COLO668 (cell line): ENCODE results near the gene ATP13A3.

Experiments used
- DNase-seq: peaks from one replicate; lab custom pipeline; 2025; ENCODE audit not compliant: unreplicated experiment; lab: John Stamatoyannopoulos, UW

Gene ATP13A3

GRCh38 chr3:194396539-194396858, 90.3 kb downstream of the ATP13A3 start:
- no peak for DNase-seq

DNA sequence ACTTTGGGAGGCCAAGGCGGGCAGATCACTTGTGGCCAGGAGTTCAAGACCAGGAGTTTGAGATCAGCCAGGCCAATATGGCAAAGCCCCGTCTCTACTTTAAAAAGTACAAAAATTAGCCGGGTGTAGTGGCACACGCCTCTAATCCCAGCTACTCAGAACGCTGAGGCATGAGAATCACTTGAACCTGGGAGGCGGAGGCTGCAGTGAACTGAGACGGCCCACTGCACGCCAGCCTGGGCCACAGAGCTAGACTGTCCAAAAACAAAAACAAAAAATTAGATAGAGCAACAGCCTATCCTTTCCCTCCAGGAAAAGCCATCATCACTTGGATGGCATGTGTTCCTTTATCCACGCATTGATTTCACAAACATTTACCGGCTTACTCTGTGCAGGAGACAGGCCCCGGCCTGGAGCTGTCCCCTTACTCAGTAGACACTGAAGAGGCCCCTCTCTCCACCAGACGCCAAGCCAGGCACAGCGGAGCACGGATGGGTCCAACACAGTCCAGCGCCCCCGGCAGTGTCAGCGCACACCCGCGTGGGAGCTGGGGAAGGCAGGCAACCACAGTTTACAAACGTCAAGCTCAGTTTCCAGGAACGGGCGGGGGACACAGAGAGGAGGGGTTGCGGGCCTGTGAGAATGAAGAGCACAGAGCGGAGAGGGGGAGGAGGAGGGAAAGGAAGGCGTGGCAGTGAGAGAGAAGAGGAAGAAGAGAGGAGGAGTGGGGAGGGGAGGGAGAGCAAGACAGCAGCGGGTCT, 90.8 kb downstream of the ATP13A3 start:
- DNase-seq, result no peak

- no peak for DNase-seq
Measured at GRCh38 chr3:194395212-194395611, 91.6 kb downstream of the ATP13A3 start.

GRCh38 chr3:194392576-194392975, 94.2 kb downstream of the ATP13A3 start:
- no peak for DNase-seq

DNA sequence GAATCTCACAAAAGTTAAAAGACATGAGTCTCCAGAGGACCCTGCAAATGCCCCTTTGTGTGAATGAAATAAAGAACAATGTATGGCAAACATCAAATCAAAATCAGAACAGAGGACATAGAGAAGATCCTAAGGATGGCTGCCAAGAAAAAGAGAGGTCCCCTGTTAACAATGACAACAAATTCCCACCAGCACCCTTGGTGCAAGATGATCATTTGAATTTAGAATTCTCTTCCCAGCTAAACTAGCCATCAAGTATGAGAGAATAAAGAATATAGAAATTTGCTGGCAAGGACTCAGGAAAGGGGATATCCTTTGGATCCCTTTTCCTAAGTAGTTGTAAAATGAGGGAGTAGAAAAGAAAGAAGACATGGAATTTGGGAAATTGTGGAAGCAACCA, 96.0 kb downstream of the ATP13A3 start:
- DNase-seq, result no peak

GRCh38 chr3:194389269-194389668, 97.5 kb downstream of the ATP13A3 start:
- no peak for DNase-seq

GRCh38 chr3:194387926-194388418, 98.8 kb downstream of the ATP13A3 start:
- DNase-seq, result no peak

- no peak for DNase-seq
Measured at GRCh38 chr3:194387276-194387675, 99.5 kb downstream of the ATP13A3 start.

- DNase-seq, result peak; percentile 10
Measured at GRCh38 chr3:194386648-194387047, 100.2 kb downstream of the ATP13A3 start.

GRCh38 chr3:194386066-194386465, 100.7 kb downstream of the ATP13A3 start:
- DNase-seq, result no peak

GRCh38 chr3:194384569-194385001, 102.2 kb downstream of the ATP13A3 start:
- no peak for DNase-seq

DNA sequence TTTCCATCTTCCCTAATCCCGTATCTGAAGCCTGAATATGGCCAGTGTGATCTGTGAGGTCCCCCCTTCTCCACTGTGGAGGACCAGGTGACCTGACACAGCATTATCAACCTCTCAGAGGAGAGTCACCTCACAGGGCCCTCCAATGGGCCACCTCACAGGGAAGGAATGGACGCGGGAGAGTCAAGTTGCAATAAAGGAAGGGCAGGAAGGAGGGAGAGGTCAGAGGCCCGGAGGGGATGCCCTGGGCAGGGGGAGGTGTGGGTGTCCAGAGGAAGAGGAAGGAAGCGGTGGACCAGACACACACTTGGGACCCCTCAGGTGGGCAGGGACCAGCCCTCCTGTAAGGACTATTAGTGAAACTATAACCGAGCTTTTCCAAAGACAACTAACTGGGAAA, 102.6 kb downstream of the ATP13A3 start:
- DNase-seq, result no peak

GRCh38 chr3:194383276-194383940, 103.4 kb downstream of the ATP13A3 start:
- DNase-seq, result no peak

GRCh38 chr3:194382892-194383223, 103.9 kb downstream of the ATP13A3 start:
- no peak for DNase-seq

DNA sequence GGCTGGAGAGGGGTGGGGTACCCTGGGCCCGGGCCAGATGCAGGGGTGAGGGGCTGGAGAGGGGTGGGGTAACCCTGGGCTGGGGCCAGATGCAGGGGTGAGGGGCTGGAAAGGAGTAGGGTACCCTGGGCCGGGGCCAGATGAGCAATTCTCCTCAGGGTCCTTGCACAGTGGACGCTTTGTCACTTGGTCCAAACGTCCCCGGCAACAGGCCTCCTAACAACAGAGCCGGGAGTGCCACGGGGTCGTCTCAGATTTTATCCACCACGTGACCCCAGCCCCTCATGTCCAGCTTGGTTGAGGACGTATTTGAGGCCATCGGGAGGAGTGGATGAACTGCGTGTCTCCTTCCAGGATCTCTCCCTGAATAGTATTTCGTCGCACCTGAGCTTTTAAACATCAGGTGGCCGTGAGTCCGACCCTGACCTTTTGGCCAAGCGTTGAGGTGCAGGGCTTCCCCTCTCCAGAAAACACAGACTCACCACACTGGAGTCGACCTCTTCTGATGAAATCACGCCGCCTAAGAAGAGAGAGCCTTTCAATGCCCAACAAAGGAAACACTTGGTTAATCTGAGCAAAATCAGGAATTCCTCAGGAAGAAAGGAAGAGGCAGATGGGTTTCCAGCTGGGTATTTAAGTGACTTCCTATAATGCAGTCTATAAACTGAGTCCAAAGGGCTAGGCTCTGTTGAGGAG, 104.5 kb downstream of the ATP13A3 start:
- DNase-seq, result no peak

- DNase-seq, result no peak
Measured at GRCh38 chr3:194381460-194381875, 105.3 kb downstream of the ATP13A3 start.

DNA sequence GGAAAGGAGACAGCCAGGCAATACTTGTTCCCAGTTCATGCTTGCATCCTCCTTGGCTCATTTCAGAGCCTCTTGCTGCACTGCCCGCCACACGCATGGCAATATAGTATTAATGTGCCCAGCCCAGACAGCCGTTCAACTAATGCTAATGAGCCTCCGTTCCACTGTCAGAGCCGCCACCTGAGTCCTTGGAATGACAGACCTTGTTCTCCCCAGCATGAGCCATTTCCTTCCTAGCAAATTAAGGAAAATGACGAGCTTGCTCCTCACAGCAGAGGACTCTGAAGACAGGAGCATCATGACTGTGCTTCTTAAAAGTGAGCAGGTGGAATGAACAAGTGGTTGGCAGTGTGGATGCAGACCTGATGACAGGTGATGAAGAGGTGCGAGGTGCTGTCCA, 106.5 kb downstream of the ATP13A3 start:
- DNase-seq, result no peak

GRCh38 chr3:194379651-194380050, 107.2 kb downstream of the ATP13A3 start:
- no peak for DNase-seq

DNA sequence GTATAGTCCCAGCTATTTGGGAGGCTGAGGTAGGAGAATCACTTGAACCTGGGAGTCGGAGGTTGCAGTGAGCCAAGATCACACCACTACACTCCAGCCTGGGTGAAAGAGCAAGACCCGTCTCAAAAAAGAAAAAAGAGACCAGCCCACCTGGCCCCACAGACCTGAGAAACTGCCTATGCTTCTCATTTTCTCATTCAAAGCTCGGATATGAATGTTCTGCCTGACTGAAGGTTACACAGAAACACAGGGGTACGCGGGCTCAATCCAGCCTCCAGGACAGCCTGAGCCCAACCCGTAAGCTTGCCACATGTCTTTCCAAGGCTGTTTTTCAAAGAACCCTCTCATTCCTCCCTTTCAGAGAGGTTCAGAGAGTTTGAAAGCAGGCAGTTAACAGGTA, 107.6 kb downstream of the ATP13A3 start:
- no peak for DNase-seq

DNA sequence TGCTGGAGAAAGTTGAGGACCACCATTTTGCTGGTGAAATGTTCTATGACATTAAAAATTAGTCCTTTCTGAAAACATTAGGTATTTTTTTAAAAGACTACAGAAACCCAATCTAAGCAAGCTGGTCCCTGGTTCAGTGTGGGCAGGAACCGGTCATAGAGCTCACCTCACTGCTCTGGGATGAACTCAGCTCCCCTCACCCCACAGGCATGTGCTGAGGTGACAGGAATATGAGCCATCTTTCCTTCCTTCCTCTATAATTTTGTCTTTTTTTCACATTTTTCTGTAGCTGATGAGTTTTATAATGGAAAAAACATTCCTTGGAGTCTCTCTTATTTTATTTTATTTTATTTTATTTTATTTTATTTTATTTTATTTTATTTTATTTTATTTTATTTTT, 109.1 kb downstream of the ATP13A3 start:
- no peak for DNase-seq

- no peak for DNase-seq
Measured at GRCh38 chr3:194376241-194376560, 110.6 kb downstream of the ATP13A3 start.
